Umbilical cord (tissue), 2 donors: Measurements from ENCODE around the gene FLVCR1. TPM values are rescaled to one million over a fixed set of nuclear protein-coding genes. Genes with fewer than 3 reads are reported as not detected.
"Not testable (repeated sequence)": the region's sequence is repeated elsewhere in the genome, so short reads cannot be mapped to it uniquely, and the experiment has no call there.

ENCODE experiments used
- DNase-seq: peaks from one replicate; pipeline ENCODE4 v3.0.0-alpha.2; 2015; ENCODE audit warnings: low spot score
- total RNA-seq: library from RNA; depleted of rRNA; stranded (reverse); fragments of >200 nt; gene quantifications from one replicate; pipeline ENCODE4 v1.2.3, GENCODE V29; 2014; ENCODE audit warnings: low replicate concordance; ENCODE audit not compliant: insufficient read depth

The FLVCR1 gene
- total RNA-seq, 1 donor from 2014 or later: 32.3 TPM

DNA sequence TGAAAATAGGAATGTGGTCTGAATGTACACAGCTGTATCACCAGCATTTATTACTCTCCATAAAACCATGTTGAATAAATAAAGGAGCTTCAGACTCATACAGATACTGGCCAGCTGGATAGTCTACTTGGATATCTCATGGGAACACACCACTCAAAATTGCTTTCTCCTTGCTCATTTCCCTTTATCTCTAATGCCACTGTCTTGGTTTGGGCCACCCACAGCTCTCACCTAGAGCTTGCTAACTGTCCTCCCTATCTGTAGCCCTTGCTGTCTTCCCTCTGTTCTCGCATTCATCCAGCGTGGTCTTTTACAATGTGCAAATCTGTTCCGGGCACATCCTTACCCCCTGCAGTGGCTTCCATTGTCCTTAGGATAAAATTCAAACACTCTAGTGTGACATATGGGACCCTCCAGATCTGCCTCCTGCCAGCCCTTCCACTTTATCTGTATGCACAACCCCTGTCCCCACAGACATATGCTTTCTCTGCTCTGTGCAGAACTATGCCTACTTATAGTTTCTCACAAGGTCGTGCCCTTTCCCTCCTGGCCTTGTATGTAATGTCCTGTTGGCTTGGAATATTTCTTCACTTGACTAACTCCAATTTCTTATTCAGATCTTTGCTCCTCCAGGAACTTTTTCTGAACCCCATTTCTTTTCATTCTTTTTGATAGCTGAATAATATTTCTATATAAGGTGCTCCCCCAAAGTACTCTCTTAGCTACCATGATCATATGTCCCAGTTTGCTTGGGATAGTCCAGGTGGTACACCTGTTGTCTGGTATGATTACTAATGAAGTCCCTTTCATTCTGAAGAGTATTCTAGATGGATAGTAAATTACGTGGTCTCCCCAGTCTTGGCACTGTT is 2.9 kb downstream of the FLVCR1 start:
- no peak for DNase-seq

DNA sequence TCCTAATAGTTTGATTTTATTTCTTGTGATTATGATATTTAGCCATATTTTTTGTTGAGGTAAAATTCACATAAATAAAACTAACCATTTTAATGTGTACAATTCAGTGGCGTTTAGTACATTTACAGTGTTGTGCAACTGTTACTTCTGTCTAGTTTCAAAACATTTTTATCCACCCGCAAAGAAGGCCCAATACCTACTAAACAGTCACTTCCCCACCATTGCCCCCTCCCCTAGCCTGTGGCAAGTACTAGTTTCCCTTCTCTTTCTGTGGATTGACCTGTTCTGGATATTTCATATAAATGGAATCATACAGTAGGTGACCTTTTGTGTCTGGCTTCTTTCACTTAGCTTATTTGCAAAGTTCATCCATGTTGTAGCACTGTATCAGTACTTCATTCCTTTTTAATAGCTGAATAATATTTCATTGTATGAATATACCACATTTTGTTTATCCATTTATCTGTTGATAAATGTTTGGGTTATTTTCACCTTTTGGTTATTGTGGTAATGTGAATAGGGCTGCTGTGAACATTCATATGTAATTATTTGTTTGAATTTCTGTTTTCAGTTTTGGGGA is 4.1 kb downstream of the FLVCR1 start:
- DNase-seq: no peak

DNA sequence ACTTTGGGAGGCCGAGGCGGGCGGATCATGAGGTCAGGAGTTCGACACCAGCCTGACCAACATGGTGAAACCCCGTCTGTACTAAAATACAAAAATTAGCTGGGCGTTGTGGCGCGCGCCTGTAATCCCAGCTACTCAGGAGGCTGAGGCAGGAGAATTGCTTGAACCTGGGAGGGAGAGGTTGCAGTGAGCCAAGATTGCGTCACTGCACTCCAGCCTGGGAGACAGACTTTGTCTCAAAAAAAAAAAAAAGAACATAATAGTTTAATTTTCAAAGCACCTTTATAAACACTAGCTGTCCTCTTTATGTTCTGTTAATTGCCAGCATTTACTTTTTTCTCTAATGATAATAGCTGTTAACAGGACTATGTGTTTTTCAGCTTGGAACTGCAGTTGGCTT is 5.3 kb downstream of the FLVCR1 start:
- DNase-seq: not testable (repeated sequence)

GRCh38 chr1:212864201-212864600 is 6.1 kb downstream of the FLVCR1 start:
- DNase-seq: no peak

GRCh38 chr1:212867192-212867591 is 9.1 kb downstream of the FLVCR1 start:
- no peak for DNase-seq

GRCh38 chr1:212871976-212872375 is 13.9 kb downstream of the FLVCR1 start:
- no peak for DNase-seq

- no peak for DNase-seq
Measured at GRCh38 chr1:212873518-212873917, 15.4 kb downstream of the FLVCR1 start.

DNA sequence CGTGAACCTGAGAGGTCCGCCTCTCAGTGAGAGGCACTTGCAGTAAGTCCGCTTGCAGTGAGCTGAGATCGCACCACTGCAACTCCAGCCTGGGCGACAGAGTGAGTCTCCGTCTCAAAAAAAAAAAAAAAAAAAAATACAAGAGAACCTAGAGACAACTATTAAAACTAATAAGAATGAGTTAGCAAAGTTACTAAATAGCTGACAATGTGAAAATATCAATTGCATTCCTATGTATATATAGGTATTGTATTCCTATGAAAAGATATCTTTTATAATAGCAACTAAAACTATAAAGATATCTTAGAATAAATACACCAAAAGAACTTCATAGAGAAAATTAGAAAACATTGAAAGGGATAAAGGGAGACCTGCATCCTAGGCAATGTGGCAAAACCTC is 20.3 kb downstream of the FLVCR1 start:
- no peak for DNase-seq

GRCh38 chr1:212879947-212880690 is 22.0 kb downstream of the FLVCR1 start:
- DNase-seq: no peak

GRCh38 chr1:212884592-212884991 is 26.5 kb downstream of the FLVCR1 start:
- no peak for DNase-seq

DNA sequence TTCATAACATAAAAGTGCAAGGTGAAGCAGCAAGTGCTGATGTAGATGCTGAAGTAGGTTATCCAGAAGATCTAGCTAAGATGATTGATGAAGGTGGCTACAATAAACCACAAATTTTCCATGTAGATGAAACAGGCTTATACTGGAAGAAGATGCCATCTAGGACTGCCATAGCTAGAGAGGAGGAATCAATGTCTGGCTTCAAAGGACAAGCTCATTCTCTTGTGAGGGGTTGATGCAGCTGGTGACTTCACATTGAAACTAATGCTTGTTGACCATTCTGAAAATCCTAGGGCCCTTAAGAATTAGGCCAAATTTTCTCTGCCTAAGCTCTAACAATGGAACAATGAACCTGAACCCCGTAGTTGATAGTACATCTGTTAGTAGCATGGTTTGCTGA is 34.0 kb downstream of the FLVCR1 start:
- no peak for DNase-seq

DNA sequence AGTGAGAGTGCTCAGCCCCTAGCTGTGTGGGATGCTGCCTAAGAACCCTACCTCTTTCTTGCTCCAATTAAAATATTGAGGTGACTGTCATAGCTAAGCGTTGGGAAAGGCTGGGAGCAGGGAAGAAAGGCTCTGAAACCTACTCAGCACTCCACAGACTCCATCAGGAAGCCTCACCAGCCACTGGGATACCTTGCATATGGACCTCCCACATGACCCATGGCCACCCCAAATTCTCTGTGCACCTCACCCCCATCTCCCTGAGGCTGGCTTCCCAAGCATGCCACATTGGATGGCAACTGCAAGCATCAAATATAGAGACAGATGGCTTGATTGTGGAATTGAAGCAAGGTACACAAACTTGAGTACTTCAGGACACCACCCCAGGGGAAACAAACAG is 41.8 kb downstream of the FLVCR1 start:
- DNase-seq: no peak

- no peak for DNase-seq
Measured at GRCh38 chr1:212901290-212901689, 43.2 kb downstream of the FLVCR1 start.

GRCh38 chr1:212902054-212902453 is 44.0 kb downstream of the FLVCR1 start:
- DNase-seq: no peak

DNA sequence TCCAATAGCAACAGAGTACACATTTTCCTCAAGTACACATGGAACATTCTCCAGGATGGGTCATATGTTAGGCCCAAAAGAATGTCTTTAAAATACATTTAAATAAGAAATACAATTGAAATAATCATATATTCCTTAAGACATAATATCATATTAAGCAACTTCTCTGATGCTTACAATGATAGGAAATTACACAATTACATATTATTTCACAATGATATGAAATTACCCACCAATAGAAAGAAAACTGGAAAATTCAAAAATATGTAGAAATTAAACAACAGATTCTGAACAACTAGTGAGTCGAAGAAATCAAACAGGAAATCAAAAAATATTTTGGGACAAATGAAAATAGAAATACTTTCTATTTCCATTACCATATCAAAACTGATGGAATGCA is 45.6 kb downstream of the FLVCR1 start:
- no peak for DNase-seq

DNA sequence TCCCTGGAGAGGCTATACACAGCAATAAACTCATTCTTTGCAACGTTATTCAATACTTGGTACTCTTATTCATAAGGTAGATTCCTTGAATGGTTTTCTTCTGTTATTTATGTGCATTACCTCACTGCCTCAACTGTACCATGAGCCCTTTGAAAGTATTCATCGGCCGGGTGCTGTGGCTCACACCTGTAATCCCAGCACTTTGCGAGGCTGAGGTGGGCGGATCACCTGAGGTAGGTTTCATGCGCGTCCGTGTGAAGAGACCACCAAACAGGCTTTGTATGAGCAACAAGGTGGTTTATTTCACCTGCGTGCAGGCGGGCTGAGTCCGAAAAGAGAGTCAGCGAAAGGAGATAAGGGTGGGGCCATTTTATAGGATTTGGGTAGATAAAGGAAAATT is 50.0 kb downstream of the FLVCR1 start:
- not testable (repeated sequence) for DNase-seq

- no peak for DNase-seq
Measured at GRCh38 chr1:212908971-212909370, 50.9 kb downstream of the FLVCR1 start.

DNA sequence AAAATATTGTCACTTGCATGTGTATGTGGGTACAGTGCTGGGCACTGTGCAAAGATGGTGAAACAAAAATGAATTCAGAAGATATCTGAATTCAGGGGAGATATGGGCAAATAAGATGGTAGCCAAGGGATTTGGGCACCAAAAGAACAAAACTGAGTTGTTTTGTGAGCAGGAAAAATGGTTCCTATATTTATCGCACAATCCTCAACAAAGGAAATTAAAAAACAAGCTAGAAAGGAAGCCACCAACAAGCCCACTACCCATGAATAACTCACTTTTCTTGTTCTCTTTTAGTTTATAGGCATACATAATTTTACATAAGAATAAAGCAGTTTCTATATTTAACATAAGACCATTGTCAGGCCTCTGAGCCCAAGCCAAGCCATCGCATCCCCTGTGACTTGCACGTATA is 51.6 kb downstream of the FLVCR1 start:
- DNase-seq: no peak

GRCh38 chr1:212910213-212910612 is 52.1 kb downstream of the FLVCR1 start:
- DNase-seq: not testable (repeated sequence)

GRCh38 chr1:212913638-212914037 is 55.6 kb downstream of the FLVCR1 start:
- DNase-seq: not testable (repeated sequence)

DNA sequence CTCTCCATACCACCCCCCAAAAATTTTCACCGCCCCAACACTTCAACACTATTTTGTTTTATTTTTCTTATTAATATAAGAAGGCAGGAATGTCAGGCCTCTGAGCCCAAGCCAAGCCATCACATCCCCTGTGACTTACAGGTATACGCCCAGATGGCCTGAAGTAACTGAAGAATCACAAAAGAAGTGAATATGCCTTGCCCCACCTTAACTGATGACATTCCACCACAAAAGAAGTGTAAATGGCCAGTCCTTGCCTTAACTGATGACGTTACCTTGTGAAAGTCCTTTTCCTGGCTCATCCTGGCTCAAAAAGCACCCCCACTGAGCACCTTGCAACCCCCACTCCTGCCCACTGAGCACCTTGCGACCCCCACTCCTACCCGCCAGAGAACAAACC is 56.0 kb downstream of the FLVCR1 start:
- DNase-seq: not testable (repeated sequence)

GRCh38 chr1:212914789-212915188 is 56.7 kb downstream of the FLVCR1 start:
- no peak for DNase-seq
